GM12875 (cell line): ENCODE measurements around the gene LRP1B.
"Not testable (repeated sequence)": the region's sequence is repeated elsewhere in the genome, so short reads cannot be mapped to it uniquely, and the experiment has no call there.

ENCODE experiments used
- H3K4me3 ChIP-seq: one replicate; pipeline ENCODE4 v1.5.1; 2011; ENCODE audit warnings: low read depth, low read length, control low read depth
- CTCF ChIP-seq: IDR thresholded peaks from 2 replicates; pipeline ENCODE4 v1.5.1; 2011; ENCODE audit warnings: low read depth, mild to moderate bottlenecking, control low read depth, inconsistent platforms, low read length, moderate library complexity, borderline replicate concordance; ENCODE audit not compliant: insufficient read depth

Gene LRP1B

GRCh38 chr2:140354544-140354943 lies 1776.3 kb downstream of the LRP1B start:
- no peak overlapping the region for H3K4me3 ChIP-seq
- no peak for TF ChIP-seq CTCF

GRCh38 chr2:140353541-140353940 lies 1777.3 kb downstream of the LRP1B start:
- no peak overlapping the region for H3K4me3 ChIP-seq
- TF ChIP-seq CTCF: no peak

- TF ChIP-seq CTCF: no peak
- H3K4me3 ChIP-seq: no peak overlapping the region
These were observed 1779.1 kb downstream of the LRP1B start for GRCh38 chr2:140351692-140352091.

GRCh38 chr2:140349695-140350094 lies 1781.1 kb downstream of the LRP1B start:
- no peak overlapping the region for H3K4me3 ChIP-seq
- TF ChIP-seq CTCF: no peak

GRCh38 chr2:140348826-140349225 lies 1782.0 kb downstream of the LRP1B start:
- no peak for TF ChIP-seq CTCF
- H3K4me3 ChIP-seq: no peak overlapping the region

- TF ChIP-seq CTCF: no peak
- no peak overlapping the region for H3K4me3 ChIP-seq
These were observed 1786.0 kb downstream of the LRP1B start for GRCh38 chr2:140344838-140345237.

GRCh38 chr2:140344266-140344665 lies 1786.5 kb downstream of the LRP1B start:
- H3K4me3 ChIP-seq: not testable (repeated sequence)

- H3K4me3 ChIP-seq: no peak overlapping the region
These were observed 1792.0 kb downstream of the LRP1B start for GRCh38 chr2:140338795-140339194.

More at GRCh38 chr2:140338795-140339194, 1792.0 kb downstream of the LRP1B start:
- TF ChIP-seq CTCF: no peak
